Inflammatory macrophage (primary cell): ENCODE measurements around the gene IMPA2.
"Not testable (repeated sequence)": the region's sequence is repeated elsewhere in the genome, so short reads cannot be mapped to it uniquely, and the experiment has no call there.

Experiments
- DNase-seq, 2 donors: peaks; one replicate each; pipeline ENCODE4 v3.0.0-alpha.2; 2020 to 2022

Gene IMPA2

GRCh38 chr18:12030670-12031069 is 49.4 kb downstream of the IMPA2 start:
- DNase-seq = no peak

GRCh38 chr18:12031181-12031580 is 49.9 kb downstream of the IMPA2 start:
- DNase-seq = no peak

GRCh38 chr18:12031846-12032245 is 50.5 kb downstream of the IMPA2 start:
- DNase-seq = no peak

GRCh38 chr18:12032786-12033642 is 51.7 kb downstream of the IMPA2 start:
- no peak for DNase-seq

GRCh38 chr18:12033643-12034025 is 52.3 kb downstream of the IMPA2 start:
- DNase-seq = no peak

GRCh38 chr18:12034241-12035100 is 53.2 kb downstream of the IMPA2 start:
- DNase-seq = peak; percentile 35 to 42

GRCh38 chr18:12035481-12035880 is 54.2 kb downstream of the IMPA2 start:
- no peak for DNase-seq

- no peak for DNase-seq
These were observed 55.0 kb downstream of the IMPA2 start for GRCh38 chr18:12036201-12036751.

GRCh38 chr18:12038082-12038638 is 56.9 kb downstream of the IMPA2 start:
- DNase-seq = peak; percentile 7 to 61

- peak; percentile 79 to 86 for DNase-seq
These were observed 57.6 kb downstream of the IMPA2 start for GRCh38 chr18:12038639-12039539.

GRCh38 chr18:12039540-12039930 is 58.2 kb downstream of the IMPA2 start:
- DNase-seq = not testable (repeated sequence)

GRCh38 chr18:12041561-12041960 is 60.3 kb downstream of the IMPA2 start:
- no peak for DNase-seq

- DNase-seq = no peak
These were observed 62.5 kb downstream of the IMPA2 start for GRCh38 chr18:12043811-12044210.

- DNase-seq = no peak
These were observed 63.3 kb downstream of the IMPA2 start for GRCh38 chr18:12044591-12044990.

GRCh38 chr18:12046046-12046750 is 64.9 kb downstream of the IMPA2 start:
- no peak for DNase-seq

GRCh38 chr18:12046751-12047335 is 65.5 kb downstream of the IMPA2 start:
- no peak for DNase-seq

GRCh38 chr18:12048010-12048826 is 66.9 kb downstream of the IMPA2 start:
- DNase-seq = peak in 1 of 2 donors; percentile 18

- DNase-seq = peak; percentile 25 to 41
These were observed 67.5 kb downstream of the IMPA2 start for GRCh38 chr18:12048827-12049175.

GRCh38 chr18:12049978-12050811 is 68.9 kb downstream of the IMPA2 start:
- DNase-seq = peak; percentile 49 to 66
